ENCODE data around the gene METTL27. TPM values are rescaled to one million over a fixed set of nuclear protein-coding genes. Genes with fewer than 3 reads are reported as not detected.

Gene METTL27
- total and polyA plus RNA-seq, 9 of the 15 experiments (the other 6 are each of a cell fraction or from before 2014, with no cell fraction given), result 0.08 to 0.82 (median 0.33) TPM; not detected in 4

GRCh38 chr7:73811760-73812168 lies 30.6 kb downstream of the METTL27 start (continued):
- TF ChIP-seq, protein P1, sequence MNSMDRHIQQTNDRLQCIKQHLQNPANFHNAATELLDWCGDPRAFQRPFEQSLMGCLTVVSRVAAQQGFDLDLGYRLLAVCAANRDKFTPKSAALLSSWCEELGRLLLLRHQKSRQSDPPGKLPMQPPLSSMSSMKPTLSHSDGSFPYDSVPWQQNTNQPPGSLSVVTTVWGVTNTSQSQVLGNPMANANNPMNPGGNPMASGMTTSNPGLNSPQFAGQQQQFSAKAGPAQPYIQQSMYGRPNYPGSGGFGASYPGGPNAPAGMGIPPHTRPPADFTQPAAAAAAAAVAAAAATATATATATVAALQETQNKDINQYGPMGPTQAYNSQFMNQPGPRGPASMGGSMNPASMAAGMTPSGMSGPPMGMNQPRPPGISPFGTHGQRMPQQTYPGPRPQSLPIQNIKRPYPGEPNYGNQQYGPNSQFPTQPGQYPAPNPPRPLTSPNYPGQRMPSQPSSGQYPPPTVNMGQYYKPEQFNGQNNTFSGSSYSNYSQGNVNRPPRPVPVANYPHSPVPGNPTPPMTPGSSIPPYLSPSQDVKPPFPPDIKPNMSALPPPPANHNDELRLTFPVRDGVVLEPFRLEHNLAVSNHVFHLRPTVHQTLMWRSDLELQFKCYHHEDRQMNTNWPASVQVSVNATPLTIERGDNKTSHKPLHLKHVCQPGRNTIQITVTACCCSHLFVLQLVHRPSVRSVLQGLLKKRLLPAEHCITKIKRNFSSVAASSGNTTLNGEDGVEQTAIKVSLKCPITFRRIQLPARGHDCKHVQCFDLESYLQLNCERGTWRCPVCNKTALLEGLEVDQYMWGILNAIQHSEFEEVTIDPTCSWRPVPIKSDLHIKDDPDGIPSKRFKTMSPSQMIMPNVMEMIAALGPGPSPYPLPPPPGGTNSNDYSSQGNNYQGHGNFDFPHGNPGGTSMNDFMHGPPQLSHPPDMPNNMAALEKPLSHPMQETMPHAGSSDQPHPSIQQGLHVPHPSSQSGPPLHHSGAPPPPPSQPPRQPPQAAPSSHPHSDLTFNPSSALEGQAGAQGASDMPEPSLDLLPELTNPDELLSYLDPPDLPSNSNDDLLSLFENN (IDR thresholded peaks at IDR 0.05; ENCODE audit: low read depth in 2 of 2, low read length in 2 of 2), result no peak
- TF ChIP-seq, protein P2, sequence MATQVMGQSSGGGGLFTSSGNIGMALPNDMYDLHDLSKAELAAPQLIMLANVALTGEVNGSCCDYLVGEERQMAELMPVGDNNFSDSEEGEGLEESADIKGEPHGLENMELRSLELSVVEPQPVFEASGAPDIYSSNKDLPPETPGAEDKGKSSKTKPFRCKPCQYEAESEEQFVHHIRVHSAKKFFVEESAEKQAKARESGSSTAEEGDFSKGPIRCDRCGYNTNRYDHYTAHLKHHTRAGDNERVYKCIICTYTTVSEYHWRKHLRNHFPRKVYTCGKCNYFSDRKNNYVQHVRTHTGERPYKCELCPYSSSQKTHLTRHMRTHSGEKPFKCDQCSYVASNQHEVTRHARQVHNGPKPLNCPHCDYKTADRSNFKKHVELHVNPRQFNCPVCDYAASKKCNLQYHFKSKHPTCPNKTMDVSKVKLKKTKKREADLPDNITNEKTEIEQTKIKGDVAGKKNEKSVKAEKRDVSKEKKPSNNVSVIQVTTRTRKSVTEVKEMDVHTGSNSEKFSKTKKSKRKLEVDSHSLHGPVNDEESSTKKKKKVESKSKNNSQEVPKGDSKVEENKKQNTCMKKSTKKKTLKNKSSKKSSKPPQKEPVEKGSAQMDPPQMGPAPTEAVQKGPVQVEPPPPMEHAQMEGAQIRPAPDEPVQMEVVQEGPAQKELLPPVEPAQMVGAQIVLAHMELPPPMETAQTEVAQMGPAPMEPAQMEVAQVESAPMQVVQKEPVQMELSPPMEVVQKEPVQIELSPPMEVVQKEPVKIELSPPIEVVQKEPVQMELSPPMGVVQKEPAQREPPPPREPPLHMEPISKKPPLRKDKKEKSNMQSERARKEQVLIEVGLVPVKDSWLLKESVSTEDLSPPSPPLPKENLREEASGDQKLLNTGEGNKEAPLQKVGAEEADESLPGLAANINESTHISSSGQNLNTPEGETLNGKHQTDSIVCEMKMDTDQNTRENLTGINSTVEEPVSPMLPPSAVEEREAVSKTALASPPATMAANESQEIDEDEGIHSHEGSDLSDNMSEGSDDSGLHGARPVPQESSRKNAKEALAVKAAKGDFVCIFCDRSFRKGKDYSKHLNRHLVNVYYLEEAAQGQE (IDR thresholded peaks at IDR 0.05; ENCODE audit: borderline replicate concordance), result peak; percentile 95
- TF ChIP-seq, protein P2 (CRISPR knock-in tag; IDR thresholded peaks at IDR 0.05; ENCODE audit: low read depth), result no peak
- TF ChIP-seq SRF (CRISPR knock-in tag; IDR thresholded peaks at IDR 0.05) (no peak), U2AF1 (optimal IDR thresholded peaks at IDR 0.05; ENCODE audit: low read depth, low read length) (no peak), ZNF217 (CRISPR knock-in tag; IDR thresholded peaks at IDR 0.05) (no peak), ZNF232 (CRISPR knock-in tag; IDR thresholded peaks at IDR 0.05) (no peak), E4F1 (CRISPR knock-in tag; IDR thresholded peaks at IDR 0.05; ENCODE audit: borderline replicate concordance) (no peak), CXXC5 (CRISPR knock-in tag; IDR thresholded peaks at IDR 0.05) (no peak), POLR2AphosphoS2 (IDR thresholded peaks at IDR 0.05; ENCODE audit: low read length) (no peak), SNRNP70 (optimal IDR thresholded peaks at IDR 0.05; ENCODE audit: low read depth, low read length) (no peak), COPS2 (conservative IDR thresholded peaks at IDR 0.05) (no peak), ZNF277 (CRISPR knock-in tag; IDR thresholded peaks at IDR 0.05; ENCODE audit: borderline replicate concordance) (no peak)
